Gastroesophageal sphincter (tissue), 4 donors: Measurements from ENCODE around the gene TENT4A. TPM values are rescaled to one million over a fixed set of nuclear protein-coding genes. Genes with fewer than 3 reads are reported as not detected.

Source experiments
- ATAC-seq: fragments of 150-250 bp; one replicate; pipeline ENCODE4 v1.9.1; 2016; ENCODE audit warnings: mild to moderate bottlenecking, moderate library complexity
- H3K27ac ChIP-seq, 4 donors: fragments of 200-600 bp; sonication (generic) in 3 of 4; 1 replicate in 3 of 4; 2 replicates in 1 of 4; pipeline ENCODE4 v1.5.1; 2016 to 2019
- H3K27me3 ChIP-seq: fragments of 200-600 bp; sonication (generic); one replicate; pipeline ENCODE4 v1.5.1; 2019
- H3K36me3 ChIP-seq, 2 donors: fragments of 200-600 bp; sonication (generic); one replicate each; pipeline ENCODE4 v1.5.1; 2019; ENCODE audit warnings: control low read depth in 1 of 2
- H3K4me1 ChIP-seq, 3 donors: fragments of 200-600 bp; sonication (generic); 1 replicate in 2 of 3; 2 replicates in 1 of 3; pipeline ENCODE4 v1.5.1; 2016 to 2019; ENCODE audit warnings: control low read depth in 2 of 3
- H3K4me3 ChIP-seq, 2 donors: fragments of 200-600 bp; sonication (generic); one replicate each; pipeline ENCODE4 v1.5.1; 2019; ENCODE audit warnings: mild to moderate bottlenecking in 1 of 2, moderate library complexity in 1 of 2
- H3K9me3 ChIP-seq, 3 donors: fragments of 200-600 bp; sonication (generic); one replicate each; pipeline ENCODE4 v1.5.1; 2017 to 2019; ENCODE audit warnings: control low read depth in 2 of 3
- EP300 ChIP-seq: sonication (generic); formaldehyde crosslinking; IDR thresholded peaks from one replicate; pipeline ENCODE4 v1.6.1; 2017; ENCODE audit warnings: antibody characterized with exemption, mild to moderate bottlenecking
- POLR2A ChIP-seq, 2 donors: fragments of 450-650 bp; IDR thresholded peaks; one replicate each; pipeline ENCODE4 v1.6.1; 2017; ENCODE audit warnings: antibody characterized with exemption in 2 of 2, mild to moderate bottlenecking in 2 of 2, moderate library complexity in 1 of 2
- POLR2AphosphoS5 ChIP-seq: sonication (generic); formaldehyde crosslinking; IDR thresholded peaks from one replicate; pipeline ENCODE4 v1.6.1; 2017; ENCODE audit warnings: antibody characterized with exemption
- WGBS, 2 donors: methylation state at CpG; one replicate each; pipeline ENCODE4 v1.1.5; 2018; ENCODE audit warnings: low coverage in 1 of 2; 5-methylcytosine and 5-hydroxymethylcytosine counted together
- total RNA-seq, 4 donors: library from RNA; depleted of rRNA; stranded (reverse); fragments of >200 nt; gene quantifications; one replicate each; pipeline ENCODE4 v1.1.0, GENCODE V29; 2016
- TF ChIP-seq, protein P1 (sequence below), 4 experiments: fragments of 200-600 bp in 2 of 4; fragments of 450-650 bp in 2 of 4; sonication (generic) in 1 of 4; IDR thresholded peaks; one replicate each; pipeline ENCODE4 v1.5.1; 2017 to 2019; ENCODE audit warnings: antibody characterized with exemption in 4 of 4, mild to moderate bottlenecking in 2 of 4, moderate library complexity in 2 of 4

TENT4A gene
- total RNA-seq, 4 donors from 2014 or later = 15.8 to 21.3 (median 17.3) TPM

- Histone ChIP-seq H3K27ac (no peak overlapping the region), H3K36me3 (no peaks in the 10 kb centered on the region), H3K27me3 (no peaks in the 10 kb centered on the region), H3K4me3 (no peak overlapping the region), H3K9me3 (no peaks in the 10 kb centered on the region), H3K4me1 (peaks cover 5 to 88% (median 66%) of the 10 kb centered on the region in 3 donors)
- TF ChIP-seq, protein P1, sequence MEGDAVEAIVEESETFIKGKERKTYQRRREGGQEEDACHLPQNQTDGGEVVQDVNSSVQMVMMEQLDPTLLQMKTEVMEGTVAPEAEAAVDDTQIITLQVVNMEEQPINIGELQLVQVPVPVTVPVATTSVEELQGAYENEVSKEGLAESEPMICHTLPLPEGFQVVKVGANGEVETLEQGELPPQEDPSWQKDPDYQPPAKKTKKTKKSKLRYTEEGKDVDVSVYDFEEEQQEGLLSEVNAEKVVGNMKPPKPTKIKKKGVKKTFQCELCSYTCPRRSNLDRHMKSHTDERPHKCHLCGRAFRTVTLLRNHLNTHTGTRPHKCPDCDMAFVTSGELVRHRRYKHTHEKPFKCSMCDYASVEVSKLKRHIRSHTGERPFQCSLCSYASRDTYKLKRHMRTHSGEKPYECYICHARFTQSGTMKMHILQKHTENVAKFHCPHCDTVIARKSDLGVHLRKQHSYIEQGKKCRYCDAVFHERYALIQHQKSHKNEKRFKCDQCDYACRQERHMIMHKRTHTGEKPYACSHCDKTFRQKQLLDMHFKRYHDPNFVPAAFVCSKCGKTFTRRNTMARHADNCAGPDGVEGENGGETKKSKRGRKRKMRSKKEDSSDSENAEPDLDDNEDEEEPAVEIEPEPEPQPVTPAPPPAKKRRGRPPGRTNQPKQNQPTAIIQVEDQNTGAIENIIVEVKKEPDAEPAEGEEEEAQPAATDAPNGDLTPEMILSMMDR (IDR thresholded peaks at IDR 0.05) = no peak
- TF ChIP-seq POLR2AphosphoS5 (no peak), POLR2A (IDR thresholded peaks at IDR 0.05) (no peak), EP300 (no peak)
- ATAC-seq = no peak
- WGBS, 2 donors = 61 to 73% methylated on average over 6 to 9 of the region's 14 CpGs
Observed at GRCh38 chr5:6718161-6718681, 5.0 kb downstream of the TENT4A start.

DNA sequence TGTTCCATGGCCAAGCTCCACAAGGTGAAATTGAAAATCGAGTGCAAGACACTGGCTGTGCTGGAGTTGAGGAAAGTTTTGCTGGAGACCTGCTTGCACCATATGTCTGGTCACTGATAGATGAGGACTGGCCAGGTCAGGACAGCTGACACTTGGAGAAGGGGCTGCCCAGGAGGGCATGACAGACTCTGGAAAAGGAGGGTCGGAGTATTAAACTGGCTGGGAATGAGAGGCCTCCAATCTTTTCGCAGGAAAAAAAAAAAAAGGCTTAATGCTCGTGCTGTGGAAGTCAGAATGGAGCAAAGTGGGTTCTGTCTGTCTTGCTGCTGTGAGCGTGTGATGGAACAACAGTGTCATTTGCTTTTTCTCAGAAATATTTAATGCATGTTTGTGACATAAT, 5.5 kb downstream of the TENT4A start:
- ATAC-seq = no peak
- no peak overlapping the region for H3K27ac ChIP-seq
- 23 to 45% methylated on average over 4 to 5 of the region's 5 CpGs for WGBS, 2 donors
- no peaks in the 10 kb centered on the region for H3K9me3 ChIP-seq
- TF ChIP-seq POLR2AphosphoS5 (no peak), POLR2A (IDR thresholded peaks at IDR 0.05) (no peak)
- TF ChIP-seq, protein P1 (IDR thresholded peaks at IDR 0.05) = no peak
- no peaks in the 10 kb centered on the region for H3K36me3 ChIP-seq
- no peaks in the 10 kb centered on the region for H3K27me3 ChIP-seq
- H3K4me3 ChIP-seq = no peak overlapping the region
- H3K4me1 ChIP-seq = peaks cover 5 to 93% (median 71%) of the 10 kb centered on the region in 3 donors

GRCh38 chr5:6719417-6719816, 6.2 kb downstream of the TENT4A start:
- Histone ChIP-seq H3K9me3 (no peaks in the 10 kb centered on the region), H3K4me3 (no peak overlapping the region), H3K36me3 (no peaks in the 10 kb centered on the region), H3K27me3 (no peaks in the 10 kb centered on the region), H3K27ac (no peak overlapping the region), H3K4me1 (peaks cover 5 to 100% (median 76%) of the 10 kb centered on the region in 3 donors)
- ATAC-seq = no peak
- 94% methylated on average over 5 of the region's 5 CpGs; no CpG with 5 or more reads in 1 of the 2 donors for WGBS, 2 donors
- no peak for TF ChIP-seq POLR2A (IDR thresholded peaks at IDR 0.05)

GRCh38 chr5:6719896-6720560, 6.8 kb downstream of the TENT4A start:
- TF ChIP-seq POLR2A (IDR thresholded peaks at IDR 0.05) (no peak), EP300 (no peak), POLR2AphosphoS5 (no peak)
- TF ChIP-seq, protein P1 (IDR thresholded peaks at IDR 0.05) = no peak
- Histone ChIP-seq H3K36me3 (no peaks in the 10 kb centered on the region), H3K27me3 (no peaks in the 10 kb centered on the region), H3K9me3 (no peaks in the 10 kb centered on the region), H3K4me3 (no peak overlapping the region), H3K4me1 (peaks cover 5 to 100% (median 75%) of the 10 kb centered on the region in 3 donors), H3K27ac (no peak overlapping the region)
- no peak for ATAC-seq
- 87% methylated on average over 3 of the region's 5 CpGs; no CpG with 5 or more reads in 1 of the 2 donors for WGBS, 2 donors

DNA sequence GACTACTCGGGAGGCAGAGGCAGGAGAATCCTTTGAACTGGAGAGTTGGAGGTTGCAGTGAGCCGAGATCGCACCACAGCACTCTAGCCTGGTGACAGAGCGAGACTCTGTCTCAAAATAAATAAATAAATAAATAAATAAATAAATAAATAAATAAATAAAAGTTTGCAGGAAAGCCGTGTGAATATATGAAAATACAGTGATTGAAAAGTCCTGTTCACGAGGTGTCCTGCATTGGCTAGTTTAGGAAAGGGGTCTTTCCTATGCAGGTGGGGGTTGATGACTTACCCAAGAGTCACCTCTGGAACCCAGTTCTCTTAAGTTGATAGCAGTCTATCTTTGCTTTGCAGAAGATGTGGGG, 7.3 kb downstream of the TENT4A start:
- Histone ChIP-seq H3K27ac (peak overlapping the region in 1 of 4 donors; percentile 60), H3K9me3 (no peaks in the 10 kb centered on the region), H3K27me3 (no peaks in the 10 kb centered on the region), H3K4me3 (no peak overlapping the region), H3K36me3 (no peaks in the 10 kb centered on the region), H3K4me1 (peaks cover 5 to 100% (median 70%) of the 10 kb centered on the region in 3 donors)
- ATAC-seq = no peak
- WGBS, 2 donors = 79 to 100% methylated on average over 3 to 6 of the region's 6 CpGs
- TF ChIP-seq POLR2A (IDR thresholded peaks at IDR 0.05) = no peak
- TF ChIP-seq, protein P1 (IDR thresholded peaks at IDR 0.05) = no peak
